D721Med (cell line): ENCODE measurements around the gene PILRB.
"Not testable (repeated sequence)": the region's sequence is repeated elsewhere in the genome, so short reads cannot be mapped to it uniquely, and the experiment has no call there.

Experiments used
- DNase-seq: peaks from one replicate; pipeline ENCODE4 v3.0.0; 2011; ENCODE audit warnings: low spot score; ENCODE audit not compliant: insufficient read length
- FAIRE-seq: peaks from 2 replicates; lab custom pipeline; 2011; peaks lifted over from hg19 to GRCh38; lab: Jason Lieb, UNC
- CTCF ChIP-seq: IDR thresholded peaks from 2 replicates; pipeline ENCODE4 v1.5.1; 2012; ENCODE audit warnings: mild to moderate bottlenecking, control low read depth; ENCODE audit not compliant: insufficient read depth; ENCODE audit errors: missing control alignments

PILRB gene

GRCh38 chr7:100363098-100363497 lies 5.2 kb downstream of the PILRB start:
- no peak for TF ChIP-seq CTCF
- no peak for FAIRE-seq
- no peak for DNase-seq

GRCh38 chr7:100363797-100364196 lies 5.9 kb downstream of the PILRB start:
- not testable (repeated sequence) for DNase-seq, FAIRE-seq

GRCh38 chr7:100364480-100364879 lies 6.6 kb downstream of the PILRB start:
- TF ChIP-seq CTCF, result no peak
- DNase-seq, result no peak
- no peak for FAIRE-seq

GRCh38 chr7:100365998-100366367 lies 8.1 kb downstream of the PILRB start:
- not testable (repeated sequence) for FAIRE-seq

GRCh38 chr7:100366411-100367250 lies 8.7 kb downstream of the PILRB start:
- no peak for TF ChIP-seq CTCF
- FAIRE-seq (no peak), DNase-seq (no peak)

More at GRCh38 chr7:100365998-100366367, 8.1 kb downstream of the PILRB start:
- not testable (repeated sequence) for DNase-seq

GRCh38 chr7:100367251-100367620 lies 9.3 kb downstream of the PILRB start:
- no peak for DNase-seq
- FAIRE-seq, result no peak
- TF ChIP-seq CTCF, result no peak

GRCh38 chr7:100367676-100368613 lies 10.0 kb downstream of the PILRB start:
- TF ChIP-seq CTCF, result no peak
- DNase-seq (no peak), FAIRE-seq (no peak)

GRCh38 chr7:100369105-100369504 lies 11.2 kb downstream of the PILRB start:
- no peak for DNase-seq
- FAIRE-seq, result no peak
- no peak for TF ChIP-seq CTCF
